HG03025 (cell line): ENCODE results near the gene TRAPPC2L.
"Not testable (repeated sequence)": the region's sequence is repeated elsewhere in the genome, so short reads cannot be mapped to it uniquely, and the experiment has no call there.

Experiments used
- ATAC-seq: cut with Tn5 transposase; IDR thresholded peaks from one replicate; pipeline ENCODE4 v1.9.1; 2021; ENCODE audit warnings: mild to moderate bottlenecking, moderate library complexity; ENCODE audit not compliant: unreplicated experiment, low FRiP score

The TRAPPC2L gene

GRCh38 chr16:88886845-88887521, 30.1 kb downstream of the TRAPPC2L start:
- ATAC-seq = no peak

- ATAC-seq = no peak
Observed at GRCh38 chr16:88888057-88888456, 31.1 kb downstream of the TRAPPC2L start.

GRCh38 chr16:88888461-88889387, 31.8 kb downstream of the TRAPPC2L start:
- ATAC-seq = no peak

GRCh38 chr16:88889702-88890352, 32.9 kb downstream of the TRAPPC2L start:
- ATAC-seq = not testable (repeated sequence)

GRCh38 chr16:88891083-88891482, 34.2 kb downstream of the TRAPPC2L start:
- ATAC-seq = no peak

- ATAC-seq = no peak
Observed at GRCh38 chr16:88892065-88892464, 35.1 kb downstream of the TRAPPC2L start.

- ATAC-seq = no peak
Observed at GRCh38 chr16:88893127-88893968, 36.4 kb downstream of the TRAPPC2L start.

GRCh38 chr16:88894266-88894665, 37.3 kb downstream of the TRAPPC2L start:
- ATAC-seq = not testable (repeated sequence)

- ATAC-seq = no peak
Observed at GRCh38 chr16:88894681-88895300, 37.9 kb downstream of the TRAPPC2L start.

- no peak for ATAC-seq
Observed at GRCh38 chr16:88895335-88895734, 38.4 kb downstream of the TRAPPC2L start.

GRCh38 chr16:88896238-88897070, 39.5 kb downstream of the TRAPPC2L start:
- ATAC-seq = no peak

GRCh38 chr16:88897696-88898425, 40.9 kb downstream of the TRAPPC2L start:
- no peak for ATAC-seq

- no peak for ATAC-seq
Observed at GRCh38 chr16:88899901-88900661, 43.2 kb downstream of the TRAPPC2L start.

- ATAC-seq = no peak
Observed at GRCh38 chr16:88900662-88901052, 43.7 kb downstream of the TRAPPC2L start.

- ATAC-seq = no peak
Observed at GRCh38 chr16:88901718-88902337, 44.9 kb downstream of the TRAPPC2L start.

GRCh38 chr16:88902744-88903143, 45.8 kb downstream of the TRAPPC2L start:
- ATAC-seq = no peak

GRCh38 chr16:88903267-88903666, 46.3 kb downstream of the TRAPPC2L start:
- ATAC-seq = no peak
